OCI-LY1 (cell line): ENCODE measurements around the gene RNFT2.

Source experiments
- EZH2 ChIP-seq: fragments of 200-600 bp; sonication (generic), shearing (Covaris generic); IDR thresholded peaks from 2 replicates; pipeline ENCODE4 v1.8.0; 2017; ENCODE audit warnings: borderline replicate concordance, mixed run types, mild to moderate bottlenecking, antibody characterized with exemption, low read length, moderate library complexity, mixed read lengths
- TF ChIP-seq, protein P1 (sequence below): fragments of 200-600 bp; sonication (generic), shearing (Covaris generic); IDR thresholded peaks from 2 replicates; pipeline ENCODE4 v1.5.1; 2017; ENCODE audit warnings: mild to moderate bottlenecking, antibody characterized with exemption, low read length, moderate library complexity, mixed read lengths

DNA sequence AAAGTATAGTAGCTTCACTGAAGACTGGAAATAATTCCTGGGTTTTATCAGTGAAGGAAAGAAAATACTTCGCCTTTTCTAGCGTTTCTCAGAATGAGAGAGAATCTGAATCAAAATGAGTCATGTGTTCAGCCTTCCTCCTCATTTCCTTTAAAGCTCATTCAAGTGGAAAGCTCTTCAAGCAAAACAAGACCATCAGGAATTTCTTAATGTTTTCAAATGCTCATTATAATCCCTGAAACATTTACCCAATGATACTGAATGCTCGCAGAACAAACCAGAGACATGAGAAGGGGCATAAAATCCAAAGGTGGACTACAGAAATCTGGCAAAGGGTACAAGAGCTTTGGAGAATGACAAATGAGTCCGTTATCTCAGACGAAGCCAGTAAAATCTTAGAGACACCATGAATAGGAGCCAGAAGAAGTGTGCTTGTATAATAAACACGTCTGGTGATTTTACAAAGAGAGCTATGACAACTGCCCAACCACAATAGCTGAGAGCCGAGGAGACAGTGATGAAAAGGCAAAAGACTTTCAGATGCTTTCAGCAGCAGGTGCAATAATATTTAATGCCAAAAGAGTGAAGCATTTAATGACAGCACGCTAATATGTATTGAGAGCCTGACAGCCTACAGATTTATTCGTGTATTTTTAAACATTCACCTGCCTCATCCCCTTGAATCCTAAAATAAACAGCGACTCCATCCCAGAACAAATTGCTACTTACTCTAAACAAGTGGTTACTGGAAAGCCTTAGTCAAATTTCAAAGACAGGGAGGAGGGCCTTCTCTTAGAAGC is 19.3 kb upstream of the RNFT2 start:
- TF ChIP-seq, protein P1, sequence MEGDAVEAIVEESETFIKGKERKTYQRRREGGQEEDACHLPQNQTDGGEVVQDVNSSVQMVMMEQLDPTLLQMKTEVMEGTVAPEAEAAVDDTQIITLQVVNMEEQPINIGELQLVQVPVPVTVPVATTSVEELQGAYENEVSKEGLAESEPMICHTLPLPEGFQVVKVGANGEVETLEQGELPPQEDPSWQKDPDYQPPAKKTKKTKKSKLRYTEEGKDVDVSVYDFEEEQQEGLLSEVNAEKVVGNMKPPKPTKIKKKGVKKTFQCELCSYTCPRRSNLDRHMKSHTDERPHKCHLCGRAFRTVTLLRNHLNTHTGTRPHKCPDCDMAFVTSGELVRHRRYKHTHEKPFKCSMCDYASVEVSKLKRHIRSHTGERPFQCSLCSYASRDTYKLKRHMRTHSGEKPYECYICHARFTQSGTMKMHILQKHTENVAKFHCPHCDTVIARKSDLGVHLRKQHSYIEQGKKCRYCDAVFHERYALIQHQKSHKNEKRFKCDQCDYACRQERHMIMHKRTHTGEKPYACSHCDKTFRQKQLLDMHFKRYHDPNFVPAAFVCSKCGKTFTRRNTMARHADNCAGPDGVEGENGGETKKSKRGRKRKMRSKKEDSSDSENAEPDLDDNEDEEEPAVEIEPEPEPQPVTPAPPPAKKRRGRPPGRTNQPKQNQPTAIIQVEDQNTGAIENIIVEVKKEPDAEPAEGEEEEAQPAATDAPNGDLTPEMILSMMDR, result no peak
- no peak for TF ChIP-seq EZH2
